Parathyroid adenoma (tissue), 2 donors: ENCODE measurements around the gene CNTN1.

Experiments used
- H2AFZ ChIP-seq: fragments of 300-600 bp; sonication (generic); one replicate; pipeline ENCODE4 v1.7.0; 2017; ENCODE audit warnings: antibody characterized with exemption, mild to moderate bottlenecking
- H3K27ac ChIP-seq: fragments of 300-600 bp; sonication (generic); one replicate; pipeline ENCODE4 v1.7.0; 2017
- H3K27me3 ChIP-seq: fragments of 300-600 bp; sonication (generic); one replicate; pipeline ENCODE4 v1.7.0; 2017; ENCODE audit warnings: low read length; ENCODE audit not compliant: control insufficient read depth, insufficient read depth
- H3K36me3 ChIP-seq: fragments of 300-600 bp; sonication (generic); one replicate; pipeline ENCODE4 v1.7.0; 2017; ENCODE audit warnings: low read length; ENCODE audit not compliant: control insufficient read depth, insufficient read depth
- H3K4me1 ChIP-seq: fragments of 300-600 bp; sonication (generic); one replicate; pipeline ENCODE4 v1.7.0; 2017; ENCODE audit warnings: control low read depth
- H3K4me2 ChIP-seq: fragments of 300-600 bp; sonication (generic); one replicate; pipeline ENCODE4 v1.7.0; 2017; ENCODE audit warnings: low read length
- H3K4me3 ChIP-seq: fragments of 300-600 bp; sonication (generic); one replicate; pipeline ENCODE4 v1.7.0; 2017; ENCODE audit warnings: low read depth, low read length
- H3K79me2 ChIP-seq: fragments of 300-600 bp; sonication (generic); one replicate; pipeline ENCODE4 v1.7.0; 2017; ENCODE audit warnings: control low read depth
- H3K9ac ChIP-seq: fragments of 300-600 bp; sonication (generic); one replicate; pipeline ENCODE4 v1.7.0; 2017; ENCODE audit warnings: mild to moderate bottlenecking
- H3K9me3 ChIP-seq: fragments of 300-600 bp; sonication (generic); one replicate; pipeline ENCODE4 v1.7.0; 2017; ENCODE audit warnings: low read length; ENCODE audit not compliant: control insufficient read depth
- TF ChIP-seq, protein P1 (sequence below): fragments of 300-600 bp; sonication (generic); IDR thresholded peaks from one replicate; pipeline ENCODE4 v1.7.0; 2017; ENCODE audit warnings: antibody characterized with exemption, mild to moderate bottlenecking
- donor health status: primary hyperparathyroidism.

The CNTN1 gene

DNA sequence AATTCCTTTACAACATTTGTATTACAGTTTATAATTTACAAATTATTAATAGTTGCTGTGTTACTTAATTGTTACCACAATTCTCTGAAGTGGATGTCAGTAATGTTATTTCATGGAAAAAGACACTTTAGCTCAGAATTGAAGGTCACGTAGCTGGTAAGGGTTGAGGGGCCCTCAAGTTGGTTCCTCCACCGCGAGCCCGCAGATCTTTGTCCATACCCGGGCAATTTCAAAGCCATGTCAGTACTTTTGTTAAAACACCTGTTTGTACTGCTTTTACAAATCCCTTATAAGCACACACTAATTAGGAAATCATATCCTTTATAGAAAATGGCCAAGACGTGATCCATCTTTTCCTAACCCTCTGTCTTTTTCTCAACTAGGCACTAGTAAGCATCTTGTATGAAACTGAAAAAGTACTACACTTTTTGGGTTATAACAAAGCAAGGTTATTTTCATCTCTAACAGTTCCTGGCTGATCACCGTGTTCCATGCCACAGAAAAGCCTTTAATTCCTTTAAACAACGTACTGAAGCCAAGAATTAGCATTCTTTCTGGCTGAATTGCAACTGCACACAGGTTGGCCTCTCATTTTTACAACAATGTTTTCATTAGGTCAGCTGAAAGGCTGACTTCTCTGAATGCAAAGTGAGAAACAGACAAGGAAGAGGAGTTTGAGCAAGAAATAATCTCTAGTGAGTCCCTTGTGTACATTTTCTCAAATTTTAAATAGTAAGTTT lies 76.1 kb downstream of the CNTN1 start:
- H3K79me2 ChIP-seq, result no peaks in the 10 kb centered on the region

DNA sequence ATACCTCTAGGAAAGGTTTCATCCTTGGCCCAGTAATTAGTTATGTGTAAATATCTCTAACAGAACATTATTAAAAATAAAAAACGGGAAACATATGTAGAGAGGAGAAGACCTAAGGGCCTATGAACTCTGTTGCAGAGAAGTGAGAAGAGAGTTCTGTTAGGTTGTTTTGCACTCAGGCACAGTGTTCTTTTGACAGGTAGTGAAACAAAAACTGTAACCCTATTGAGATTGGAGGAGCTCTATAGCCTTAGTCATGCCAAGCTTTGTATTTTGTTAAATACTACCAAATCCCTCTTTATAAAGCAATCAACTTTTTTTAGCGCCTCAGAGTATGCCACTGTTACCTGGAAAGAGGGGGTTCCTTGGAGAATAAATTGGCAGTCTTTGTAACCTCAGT lies 77.6 kb downstream of the CNTN1 start:
- H3K4me1 ChIP-seq, result no peaks in the 10 kb centered on the region
- no peaks in the 10 kb centered on the region for H3K36me3 ChIP-seq
- no peak overlapping the region for H3K4me2 ChIP-seq
- H3K9me3 ChIP-seq, result no peaks in the 10 kb centered on the region
- no peaks in the 10 kb centered on the region for H3K27me3 ChIP-seq
- H3K27ac ChIP-seq, result no peak overlapping the region
- no peak overlapping the region for H2AFZ ChIP-seq
- TF ChIP-seq, protein P1, sequence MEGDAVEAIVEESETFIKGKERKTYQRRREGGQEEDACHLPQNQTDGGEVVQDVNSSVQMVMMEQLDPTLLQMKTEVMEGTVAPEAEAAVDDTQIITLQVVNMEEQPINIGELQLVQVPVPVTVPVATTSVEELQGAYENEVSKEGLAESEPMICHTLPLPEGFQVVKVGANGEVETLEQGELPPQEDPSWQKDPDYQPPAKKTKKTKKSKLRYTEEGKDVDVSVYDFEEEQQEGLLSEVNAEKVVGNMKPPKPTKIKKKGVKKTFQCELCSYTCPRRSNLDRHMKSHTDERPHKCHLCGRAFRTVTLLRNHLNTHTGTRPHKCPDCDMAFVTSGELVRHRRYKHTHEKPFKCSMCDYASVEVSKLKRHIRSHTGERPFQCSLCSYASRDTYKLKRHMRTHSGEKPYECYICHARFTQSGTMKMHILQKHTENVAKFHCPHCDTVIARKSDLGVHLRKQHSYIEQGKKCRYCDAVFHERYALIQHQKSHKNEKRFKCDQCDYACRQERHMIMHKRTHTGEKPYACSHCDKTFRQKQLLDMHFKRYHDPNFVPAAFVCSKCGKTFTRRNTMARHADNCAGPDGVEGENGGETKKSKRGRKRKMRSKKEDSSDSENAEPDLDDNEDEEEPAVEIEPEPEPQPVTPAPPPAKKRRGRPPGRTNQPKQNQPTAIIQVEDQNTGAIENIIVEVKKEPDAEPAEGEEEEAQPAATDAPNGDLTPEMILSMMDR, result no peak
- no peak overlapping the region for H3K9ac ChIP-seq
- H3K79me2 ChIP-seq, result no peaks in the 10 kb centered on the region
- H3K4me3 ChIP-seq, result no peak overlapping the region

More for the DNA sequence above, 76.1 kb downstream of the CNTN1 start:
- no peak overlapping the region for H3K4me3 ChIP-seq
- no peaks in the 10 kb centered on the region for H3K9me3 ChIP-seq
- TF ChIP-seq, protein P1, result no peak
- no peak overlapping the region for H3K4me2 ChIP-seq
- no peak overlapping the region for H3K9ac ChIP-seq
- no peak overlapping the region for H2AFZ ChIP-seq
- no peaks in the 10 kb centered on the region for H3K36me3 ChIP-seq
- no peaks in the 10 kb centered on the region for H3K27me3 ChIP-seq
- no peak overlapping the region for H3K27ac ChIP-seq
- H3K4me1 ChIP-seq, result no peaks in the 10 kb centered on the region

DNA sequence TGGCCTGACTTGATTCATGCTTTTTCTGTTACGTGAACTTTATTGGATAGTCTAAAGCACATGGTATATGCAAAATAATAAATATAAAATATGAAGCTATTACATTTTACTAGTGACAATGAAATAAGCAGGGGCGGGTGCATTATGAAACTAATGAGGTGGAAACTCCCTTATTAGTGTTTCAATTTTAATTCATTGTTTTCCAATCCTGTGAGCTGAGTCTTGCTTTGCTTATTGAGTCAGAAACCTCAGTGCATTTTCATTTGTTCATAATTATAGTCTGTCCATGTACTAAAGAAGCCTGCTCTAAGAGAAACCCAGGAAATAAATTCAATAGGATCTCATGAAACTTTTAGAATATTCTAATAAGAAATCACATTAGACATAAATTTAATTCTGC lies 78.5 kb downstream of the CNTN1 start:
- Histone ChIP-seq H3K36me3 (no peaks in the 10 kb centered on the region), H3K79me2 (no peaks in the 10 kb centered on the region), H3K4me2 (no peak overlapping the region), H3K9ac (no peak overlapping the region), H3K4me1 (no peaks in the 10 kb centered on the region), H3K4me3 (no peak overlapping the region), H3K27me3 (no peaks in the 10 kb centered on the region), H2AFZ (no peak overlapping the region), H3K27ac (no peak overlapping the region), H3K9me3 (no peaks in the 10 kb centered on the region)
- TF ChIP-seq, protein P1, result no peak

DNA sequence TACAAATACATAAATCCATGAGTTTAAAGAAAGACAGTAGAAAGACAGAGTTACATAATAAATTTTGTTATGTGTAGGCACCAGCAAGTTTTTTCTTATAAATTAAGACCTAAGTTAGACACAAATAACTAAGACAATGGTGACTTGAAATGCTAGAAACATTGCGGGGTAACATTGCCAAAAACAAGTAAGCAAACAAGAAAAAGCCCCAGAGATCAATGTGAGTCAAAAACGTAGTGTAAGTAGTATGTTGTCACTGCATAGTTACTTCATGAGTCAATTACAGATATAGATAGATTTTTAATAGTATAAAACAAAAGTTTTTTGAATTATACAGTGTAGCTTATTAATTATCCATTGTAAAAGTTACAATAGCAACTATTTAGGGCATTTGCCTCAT lies 83.4 kb downstream of the CNTN1 start:
- no peak overlapping the region for H3K27ac ChIP-seq
- no peak overlapping the region for H3K9ac ChIP-seq
- H3K4me2 ChIP-seq, result no peak overlapping the region
- no peak overlapping the region for H2AFZ ChIP-seq
- no peaks in the 10 kb centered on the region for H3K9me3 ChIP-seq
- TF ChIP-seq, protein P1, result no peak
- H3K4me3 ChIP-seq, result no peak overlapping the region
- no peaks in the 10 kb centered on the region for H3K79me2 ChIP-seq
- no peaks in the 10 kb centered on the region for H3K27me3 ChIP-seq
- H3K36me3 ChIP-seq, result no peaks in the 10 kb centered on the region
- H3K4me1 ChIP-seq, result no peaks in the 10 kb centered on the region

DNA sequence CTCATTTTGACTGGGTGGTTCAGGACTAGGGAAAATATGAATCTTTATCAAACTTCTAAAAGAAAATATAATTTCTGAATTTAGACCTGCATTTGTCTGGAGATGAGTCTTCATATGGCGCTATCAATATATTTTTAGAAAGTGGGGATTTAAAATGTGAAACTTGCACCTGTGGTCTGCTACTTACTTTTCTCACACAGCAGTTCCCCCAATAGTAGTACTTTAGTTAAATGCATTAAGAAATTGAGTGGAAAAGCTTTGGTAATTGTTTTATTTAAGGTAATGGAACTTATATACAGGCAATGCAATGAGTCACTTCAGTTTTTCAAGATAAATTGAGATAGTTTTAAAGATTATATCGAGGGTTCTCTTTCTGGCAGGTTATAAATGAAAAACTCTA lies 91.9 kb downstream of the CNTN1 start:
- no peak overlapping the region for H2AFZ ChIP-seq

More for the DNA sequence above, 91.9 kb downstream of the CNTN1 start:
- Histone ChIP-seq H3K27me3 (no peaks in the 10 kb centered on the region), H3K4me2 (no peak overlapping the region), H3K79me2 (no peaks in the 10 kb centered on the region), H3K4me1 (no peaks in the 10 kb centered on the region), H3K27ac (no peak overlapping the region), H3K4me3 (no peak overlapping the region), H3K36me3 (no peaks in the 10 kb centered on the region), H3K9me3 (no peaks in the 10 kb centered on the region), H3K9ac (no peak overlapping the region)
- TF ChIP-seq, protein P1, result no peak
